Endothelial cell of umbilical vein (primary cell): ENCODE data around the gene SULT1E1. TPM values are rescaled to one million over a fixed set of nuclear protein-coding genes. Genes with fewer than 3 reads are reported as not detected.

Source experiments
- BruUV-seq: library from RNA; stranded (reverse); fragments of 400-500 nt; replicated peaks from 2 replicates; lab custom pipeline; 2021; lab: Mats Ljungman, UMichigan
- CTCF ChIA-PET: fragments of 300-600, 350-600 bp; sonication (Branson Sonifier 250); formaldehyde crosslinking; loops from one replicate; lab custom pipeline; 2021; ENCODE audit warnings: antibody characterized with exemption, inconsistent platforms; lab: Charles Lee
- POLR2A ChIA-PET: fragments of 300-600, 350-600 bp; sonication (Branson Sonifier 250); formaldehyde crosslinking; loops from one replicate; lab custom pipeline; 2021; ENCODE audit warnings: antibody characterized with exemption, inconsistent platforms; lab: Charles Lee
- DNase-seq: peaks from one replicate; pipeline ENCODE4 v3.0.0-alpha.2; 2011; ENCODE audit warnings: low read depth, low spot score
- FAIRE-seq: peaks from 2 replicates; lab custom pipeline; 2011; peaks lifted over from hg19 to GRCh38; lab: Jason Lieb, UNC
- H2AFZ ChIP-seq: 2 replicates; pipeline ENCODE4 v1.6.0; 2012; ENCODE audit warnings: low read depth, low read length, control low read depth, inconsistent platforms
- H3K27ac ChIP-seq: 2 replicates; pipeline ENCODE4 v1.5.1; 2011; ENCODE audit warnings: low read depth, mild to moderate bottlenecking, control low read depth, low read length, moderate library complexity; ENCODE audit not compliant: insufficient read depth
- H3K27me3 ChIP-seq, 2 experiments: 2 replicates each; pipeline versions ENCODE4 v1.6.0 to v1.6.1; 2011; ENCODE audit warnings: low read length in 2 of 2, mixed read lengths in 1 of 2; ENCODE audit not compliant: control insufficient read depth in 2 of 2, insufficient read depth in 2 of 2
- H3K36me3 ChIP-seq, 2 experiments: 2 replicates in 1 of 2; 3 replicates in 1 of 2; pipeline ENCODE4 v1.5.1; 2011; ENCODE audit warnings: low read length in 2 of 2, mild to moderate bottlenecking in 1 of 2, moderate library complexity in 1 of 2; ENCODE audit not compliant: control insufficient read depth in 2 of 2, insufficient read depth in 2 of 2; ENCODE audit errors: extremely low read depth in 1 of 2
- H3K4me1 ChIP-seq: 3 replicates; pipeline ENCODE4 v1.5.1; 2011; ENCODE audit warnings: mild to moderate bottlenecking, low read length; ENCODE audit not compliant: control insufficient read depth, insufficient read depth; ENCODE audit errors: extremely low read depth
- H3K4me2 ChIP-seq: 2 replicates; pipeline ENCODE4 v1.6.1; 2011; ENCODE audit warnings: low read length, control low read depth, mixed read lengths; ENCODE audit not compliant: insufficient read depth
- H3K4me3 ChIP-seq, 3 experiments: fragments of 200-600 bp in 1 of 3; sonication (generic), shearing (Covaris generic) in 1 of 3; replicated peaks in 1 of 3; 2 replicates each; pipeline ENCODE4 v1.5.1; 2011 to 2016; ENCODE audit warnings: control low read depth in 3 of 3, low read length in 3 of 3, mild to moderate bottlenecking in 2 of 3, inconsistent platforms in 1 of 3, low read depth in 1 of 3, moderate library complexity in 1 of 3; ENCODE audit not compliant: insufficient read depth in 1 of 3
- H3K79me2 ChIP-seq: 2 replicates; pipeline ENCODE4 v1.6.0; 2012; ENCODE audit warnings: low read length, inconsistent platforms; ENCODE audit not compliant: control insufficient read depth, insufficient read depth
- H3K9ac ChIP-seq: replicated peaks from 2 replicates; pipeline ENCODE3; 2011; ENCODE audit warnings: low read length, control low read depth; ENCODE audit not compliant: insufficient read depth; ENCODE audit errors: extremely low read depth
- H3K9me1 ChIP-seq: replicated peaks from 3 replicates; pipeline ENCODE4 v1.6.0; 2011; ENCODE audit warnings: mild to moderate bottlenecking, low read length; ENCODE audit not compliant: control insufficient read depth, insufficient read depth; ENCODE audit errors: extremely low read depth
- H3K9me3 ChIP-seq: replicated peaks from 2 replicates; pipeline ENCODE4 v1.5.1; 2012; ENCODE audit warnings: low read length, inconsistent platforms; ENCODE audit not compliant: control insufficient read depth, insufficient read depth
- H4K20me1 ChIP-seq: replicated peaks from 2 replicates; pipeline ENCODE3; 2011; ENCODE audit warnings: mild to moderate bottlenecking, low read length; ENCODE audit not compliant: control insufficient read depth, insufficient read depth; ENCODE audit errors: extremely low read depth
- EZH2 ChIP-seq: IDR thresholded peaks from 2 replicates; pipeline ENCODE4 v1.6.1; 2012; ENCODE audit warnings: borderline replicate concordance, low read depth, mild to moderate bottlenecking, moderate library complexity, low read length, inconsistent platforms; ENCODE audit not compliant: severe bottlenecking
- FOS ChIP-seq: IDR thresholded peaks from 2 replicates; pipeline ENCODE4 v1.6.1; 2011; ENCODE audit warnings: mild to moderate bottlenecking, low read length, moderate library complexity, borderline replicate concordance; ENCODE audit not compliant: insufficient read depth
- GATA2 ChIP-seq: IDR thresholded peaks from 2 replicates; pipeline ENCODE4 v1.7.0; 2011; ENCODE audit warnings: low read depth, mild to moderate bottlenecking, moderate library complexity, mixed read lengths, low read length; ENCODE audit not compliant: insufficient read length, insufficient read depth
- JUN ChIP-seq: IDR thresholded peaks from 2 replicates; pipeline ENCODE4 v1.6.1; 2011; ENCODE audit warnings: borderline replicate concordance, low read depth; ENCODE audit not compliant: insufficient read length, insufficient read depth
- MAX ChIP-seq: IDR thresholded peaks from 2 replicates; pipeline ENCODE4 v1.6.1; 2011; ENCODE audit not compliant: insufficient read depth, insufficient read length
- MYC ChIP-seq: IDR thresholded peaks from one replicate; pipeline ENCODE4 v1.6.1; 2011; ENCODE audit warnings: mild to moderate bottlenecking, low read depth, low read length
- POLR2A ChIP-seq: IDR thresholded peaks from 2 replicates; pipeline ENCODE4 v1.6.1; 2012; ENCODE audit warnings: low read depth, mild to moderate bottlenecking, control low read depth, low read length
- POLR2AphosphoS5 ChIP-seq: IDR thresholded peaks from 2 replicates; pipeline ENCODE4 v1.6.1; 2012; ENCODE audit warnings: low read depth, mild to moderate bottlenecking, control low read depth, low read length, moderate library complexity; ENCODE audit not compliant: insufficient read depth
- dilution Hi-C: fragments of 300-500 bp; cut with MboI; formaldehyde crosslinking; loops from one replicate; pipeline ENCODE4 v1.15.0; 2019; ENCODE audit warnings: low sequenced_read_pairs; ENCODE audit not compliant: extremely low pct_ligation_motif_present
- intact Hi-C: fragments of 100-400 bp; cut with micrococcal nuclease; formaldehyde crosslinking; loops from one replicate; pipeline ENCODE4 v1.10.0; 2022
- polyA plus RNA-seq, 4 experiments: library from polyadenylated mRNA; depleted of rRNA in 3 of 4; stranded (reverse) in 3 of 4; unstranded in 1 of 4; fragments of >200 nt; gene quantifications; 2 replicates each; pipeline versions ENCODE4 v1.2.1 to v1.2.3, GENCODE V29; 2011 to 2012; ENCODE audit warnings: missing spikeins in 1 of 4
- total RNA-seq: library from RNA; stranded (reverse); gene quantifications from 2 replicates; pipeline ENCODE4 v1.2.3, GENCODE V29; 2021
- TF ChIP-seq, protein P1 (sequence below), 2 donors: IDR thresholded peaks; 1 replicate in 1 of 2; 2 replicates in 1 of 2; pipeline ENCODE4 v1.5.1; 2011; ENCODE audit warnings: low read length in 2 of 2, mild to moderate bottlenecking in 2 of 2, moderate library complexity in 2 of 2, control low read depth in 1 of 2, inconsistent platforms in 1 of 2, low read depth in 1 of 2; ENCODE audit not compliant: insufficient read depth in 1 of 2; ENCODE audit errors: extremely low read depth in 1 of 2

Gene SULT1E1
- total and polyA plus RNA-seq, 2 donors (not counting 3 experiments of a cell fraction or from before 2014, with no cell fraction given) = 25.8 to 34.5 TPM

- Histone ChIP-seq H3K27ac (no peak overlapping the region), H3K9me3 (no peaks in the 10 kb centered on the region), H3K36me3 (no peaks in the 10 kb centered on the region), H4K20me1 (no peaks in the 10 kb centered on the region), H3K4me3 (no peak overlapping the region), H3K9ac (no peak overlapping the region), H3K4me1 (peaks cover 4% of the 10 kb centered on the region), H3K9me1 (no peaks in the 10 kb centered on the region), H3K79me2 (no peaks in the 10 kb centered on the region), H3K4me2 (no peak overlapping the region), H3K27me3 (no peaks in the 10 kb centered on the region), H2AFZ (no peak overlapping the region)
- BruUV-seq = no TSS peak
- CTCF ChIA-PET = interaction anchor here (0.7 to 2.5 kb wide), 6 partner anchors 10 to 140 kb away, joined by 3 to 11 read pairs (median 4); no protein-coding TSS in a partner anchor
- POLR2A ChIA-PET = no interaction called here
- dilution Hi-C loops (no loop called here), intact Hi-C loops (no loop called here)
- DNase-seq (no peak), FAIRE-seq (no peak)
- TF ChIP-seq, protein P1, sequence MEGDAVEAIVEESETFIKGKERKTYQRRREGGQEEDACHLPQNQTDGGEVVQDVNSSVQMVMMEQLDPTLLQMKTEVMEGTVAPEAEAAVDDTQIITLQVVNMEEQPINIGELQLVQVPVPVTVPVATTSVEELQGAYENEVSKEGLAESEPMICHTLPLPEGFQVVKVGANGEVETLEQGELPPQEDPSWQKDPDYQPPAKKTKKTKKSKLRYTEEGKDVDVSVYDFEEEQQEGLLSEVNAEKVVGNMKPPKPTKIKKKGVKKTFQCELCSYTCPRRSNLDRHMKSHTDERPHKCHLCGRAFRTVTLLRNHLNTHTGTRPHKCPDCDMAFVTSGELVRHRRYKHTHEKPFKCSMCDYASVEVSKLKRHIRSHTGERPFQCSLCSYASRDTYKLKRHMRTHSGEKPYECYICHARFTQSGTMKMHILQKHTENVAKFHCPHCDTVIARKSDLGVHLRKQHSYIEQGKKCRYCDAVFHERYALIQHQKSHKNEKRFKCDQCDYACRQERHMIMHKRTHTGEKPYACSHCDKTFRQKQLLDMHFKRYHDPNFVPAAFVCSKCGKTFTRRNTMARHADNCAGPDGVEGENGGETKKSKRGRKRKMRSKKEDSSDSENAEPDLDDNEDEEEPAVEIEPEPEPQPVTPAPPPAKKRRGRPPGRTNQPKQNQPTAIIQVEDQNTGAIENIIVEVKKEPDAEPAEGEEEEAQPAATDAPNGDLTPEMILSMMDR (IDR thresholded peaks at IDR 0.05; ENCODE audit: extremely low read depth in 1 of 2, insufficient read depth in 1 of 2, low read depth in 1 of 2, low read length in 2 of 2) = no peak
- TF ChIP-seq FOS (no peak), POLR2A (no peak), POLR2AphosphoS5 (no peak), MYC (no peak), JUN (no peak), GATA2 (no peak), EZH2 (no peak), MAX (no peak)
Measured at GRCh38 chr4:69830192-69830559, 29.8 kb downstream of the SULT1E1 start.
